Adipocyte (in vitro differentiated cells): ENCODE results near the gene RHOB.

Experiments
- DNase-seq: peaks from one replicate; pipeline ENCODE4 v3.0.0-alpha.2; 2015; ENCODE audit warnings: low read depth
- H3K27me3 ChIP-seq: replicated peaks from 2 replicates; pipeline ENCODE4 v1.7.0; 2013; ENCODE audit warnings: mild to moderate bottlenecking, low read length, moderate library complexity; ENCODE audit not compliant: control insufficient read depth, insufficient read depth
- H3K36me3 ChIP-seq: 2 replicates; pipeline ENCODE4 v1.7.0; 2013; ENCODE audit warnings: low read length, mild to moderate bottlenecking, moderate library complexity; ENCODE audit not compliant: control insufficient read depth, insufficient read depth, severe bottlenecking
- H3K4me1 ChIP-seq: 2 replicates; pipeline ENCODE4 v1.7.0; 2013; ENCODE audit warnings: mild to moderate bottlenecking, low read length, moderate library complexity; ENCODE audit not compliant: control insufficient read depth, insufficient read depth
- H3K4me3 ChIP-seq: 2 replicates; pipeline ENCODE4 v1.7.0; 2013; ENCODE audit warnings: mild to moderate bottlenecking, low read length, moderate library complexity
- H3K9ac ChIP-seq: 2 replicates; pipeline ENCODE4 v1.7.0; 2013; ENCODE audit warnings: mild to moderate bottlenecking, low read length, moderate library complexity
- H3K9me3 ChIP-seq: 2 replicates; pipeline ENCODE4 v1.7.0; 2013; ENCODE audit warnings: mild to moderate bottlenecking, low read length, moderate library complexity; ENCODE audit not compliant: control insufficient read depth

RHOB gene

GRCh38 chr2:20450201-20450999 is 3.5 kb downstream of the RHOB start:
- Histone ChIP-seq H3K4me3 (peak overlapping the region; percentile 90), H3K9me3 (no peaks in the 10 kb centered on the region), H3K4me1 (peaks cover 25% of the 10 kb centered on the region), H3K9ac (peak overlapping the region; percentile 96), H3K36me3 (peaks cover 10% of the 10 kb centered on the region), H3K27me3 (no peaks in the 10 kb centered on the region)
- peak; percentile 97 for DNase-seq

- Histone ChIP-seq H3K27me3 (no peaks in the 10 kb centered on the region), H3K4me3 (no peak overlapping the region), H3K9me3 (no peaks in the 10 kb centered on the region), H3K9ac (peak overlapping the region; percentile 96), H3K36me3 (peaks cover 10% of the 10 kb centered on the region), H3K4me1 (peaks cover 26% of the 10 kb centered on the region)
- no peak for DNase-seq
These were observed 4.1 kb downstream of the RHOB start for GRCh38 chr2:20451000-20451290.

- DNase-seq = peak; percentile 63
- Histone ChIP-seq H3K27me3 (no peaks in the 10 kb centered on the region), H3K9ac (peak overlapping the region; percentile 96), H3K36me3 (peaks cover 10% of the 10 kb centered on the region), H3K4me3 (no peak overlapping the region), H3K4me1 (peaks cover 26% of the 10 kb centered on the region), H3K9me3 (no peaks in the 10 kb centered on the region)
These were observed 4.5 kb downstream of the RHOB start for GRCh38 chr2:20451341-20451740.

- Histone ChIP-seq H3K9ac (no peak overlapping the region), H3K27me3 (no peaks in the 10 kb centered on the region), H3K36me3 (peaks cover 10% of the 10 kb centered on the region), H3K4me1 (peaks cover 32% of the 10 kb centered on the region), H3K9me3 (no peaks in the 10 kb centered on the region), H3K4me3 (no peak overlapping the region)
- no peak for DNase-seq
These were observed 5.1 kb downstream of the RHOB start for GRCh38 chr2:20451761-20452499.

- Histone ChIP-seq H3K9ac (no peak overlapping the region), H3K4me3 (no peak overlapping the region), H3K27me3 (no peaks in the 10 kb centered on the region), H3K9me3 (no peaks in the 10 kb centered on the region), H3K36me3 (peaks cover 10% of the 10 kb centered on the region), H3K4me1 (peaks cover 34% of the 10 kb centered on the region)
- peak; percentile 27 for DNase-seq
These were observed 5.7 kb downstream of the RHOB start for GRCh38 chr2:20452551-20452950.

- Histone ChIP-seq H3K9ac (no peak overlapping the region), H3K36me3 (peaks cover 10% of the 10 kb centered on the region), H3K4me3 (no peak overlapping the region), H3K9me3 (no peaks in the 10 kb centered on the region), H3K27me3 (no peaks in the 10 kb centered on the region), H3K4me1 (peaks cover 34% of the 10 kb centered on the region)
- DNase-seq = no peak
These were observed 6.2 kb downstream of the RHOB start for GRCh38 chr2:20453087-20453486.

GRCh38 chr2:20454036-20454981 is 7.4 kb downstream of the RHOB start:
- DNase-seq = no peak
- Histone ChIP-seq H3K27me3 (no peaks in the 10 kb centered on the region), H3K4me1 (peaks cover 33% of the 10 kb centered on the region), H3K9ac (no peak overlapping the region), H3K36me3 (peaks cover 1% of the 10 kb centered on the region), H3K9me3 (no peaks in the 10 kb centered on the region), H3K4me3 (no peak overlapping the region)

GRCh38 chr2:20455076-20455587 is 8.3 kb downstream of the RHOB start:
- no peak for DNase-seq
- H3K4me3 ChIP-seq = no peak overlapping the region
- H3K27me3 ChIP-seq = no peaks in the 10 kb centered on the region
- no peaks in the 10 kb centered on the region for H3K36me3 ChIP-seq
- H3K4me1 ChIP-seq = peaks cover 25% of the 10 kb centered on the region
- H3K9me3 ChIP-seq = no peaks in the 10 kb centered on the region
- no peak overlapping the region for H3K9ac ChIP-seq

GRCh38 chr2:20456116-20456571 is 9.3 kb downstream of the RHOB start:
- no peaks in the 10 kb centered on the region for H3K27me3 ChIP-seq
- H3K4me3 ChIP-seq = no peak overlapping the region
- H3K9ac ChIP-seq = no peak overlapping the region
- no peaks in the 10 kb centered on the region for H3K36me3 ChIP-seq
- no peaks in the 10 kb centered on the region for H3K9me3 ChIP-seq
- peaks cover 16% of the 10 kb centered on the region for H3K4me1 ChIP-seq
- no peak for DNase-seq

- H3K9ac ChIP-seq = no peak overlapping the region
- DNase-seq = no peak
- H3K4me3 ChIP-seq = no peak overlapping the region
- peaks cover 13% of the 10 kb centered on the region for H3K4me1 ChIP-seq
- H3K36me3 ChIP-seq = no peaks in the 10 kb centered on the region
- H3K27me3 ChIP-seq = no peaks in the 10 kb centered on the region
- no peaks in the 10 kb centered on the region for H3K9me3 ChIP-seq
These were observed 10.0 kb downstream of the RHOB start for GRCh38 chr2:20456636-20457426.
